AG10803 (cell line): ENCODE results near the gene RPL38.

Experiments used
- DNase-seq: peaks from one replicate; pipeline ENCODE4 v3.0.0; 2010; ENCODE audit warnings: low read depth
- H3K4me3 ChIP-seq: 2 replicates; pipeline ENCODE4 v1.5.1; 2011; ENCODE audit warnings: mild to moderate bottlenecking, low read length, control low read depth
- CTCF ChIP-seq: conservative IDR thresholded peaks from 2 replicates; pipeline ENCODE4 v1.5.1; 2011; ENCODE audit warnings: mild to moderate bottlenecking, low read length, control low read depth, inconsistent platforms

RPL38 gene

GRCh38 chr17:74213861-74214391 is 10.4 kb downstream of the RPL38 start:
- no peak for TF ChIP-seq CTCF

DNA sequence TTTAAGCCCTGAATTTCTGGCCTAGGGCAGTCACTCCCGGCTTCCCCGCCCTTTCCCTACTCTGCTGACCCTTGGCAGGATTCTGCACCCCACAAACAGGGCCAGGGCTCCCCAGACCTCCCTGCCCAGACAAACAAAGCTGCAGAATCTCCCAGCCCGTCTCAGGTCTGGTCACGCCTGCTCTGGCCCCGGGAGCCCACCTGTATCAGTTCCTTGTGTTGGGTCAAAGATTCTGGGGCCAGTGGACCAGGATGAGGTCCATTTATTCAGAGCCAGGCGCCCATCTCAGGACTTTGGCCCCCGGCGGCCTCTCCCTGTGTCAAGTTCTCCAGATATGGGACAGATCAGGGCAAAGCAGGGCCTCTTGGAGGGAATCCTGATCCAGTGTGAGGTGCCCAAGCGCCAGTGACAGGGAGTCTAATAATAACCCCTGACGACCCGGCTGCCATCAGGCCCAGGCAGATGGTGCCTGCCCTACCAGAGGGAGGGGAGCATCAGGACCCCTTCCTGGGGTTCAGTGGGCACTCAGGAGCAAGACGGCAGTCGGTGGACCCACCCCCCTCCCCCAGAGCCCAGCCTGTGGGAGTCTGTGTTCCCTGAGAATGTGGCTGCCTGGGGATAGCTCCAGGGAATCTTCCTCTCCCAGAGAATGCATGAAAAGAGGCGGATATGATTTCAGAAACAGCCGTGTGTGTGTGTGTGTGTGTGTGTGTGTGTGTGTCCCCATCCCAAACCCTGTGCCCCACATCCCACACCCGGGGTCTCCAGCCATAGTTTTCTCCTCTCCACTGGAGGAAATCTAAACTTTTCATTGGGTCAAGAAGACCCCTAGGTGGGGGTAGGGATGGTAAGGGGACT is 11.2 kb downstream of the RPL38 start:
- TF ChIP-seq CTCF, result no peak
- DNase-seq, result no peak
- no peak overlapping the region for H3K4me3 ChIP-seq

More at GRCh38 chr17:74213861-74214391, 10.4 kb downstream of the RPL38 start:
- H3K4me3 ChIP-seq, result peak overlapping the region; percentile 51
- DNase-seq, result no peak

GRCh38 chr17:74215342-74215727 is 11.9 kb downstream of the RPL38 start:
- no peak overlapping the region for H3K4me3 ChIP-seq
- TF ChIP-seq CTCF, result no peak
- DNase-seq, result no peak

- no peak overlapping the region for H3K4me3 ChIP-seq
- DNase-seq, result no peak
- no peak for TF ChIP-seq CTCF
These were observed 13.0 kb downstream of the RPL38 start for GRCh38 chr17:74216505-74216904.

DNA sequence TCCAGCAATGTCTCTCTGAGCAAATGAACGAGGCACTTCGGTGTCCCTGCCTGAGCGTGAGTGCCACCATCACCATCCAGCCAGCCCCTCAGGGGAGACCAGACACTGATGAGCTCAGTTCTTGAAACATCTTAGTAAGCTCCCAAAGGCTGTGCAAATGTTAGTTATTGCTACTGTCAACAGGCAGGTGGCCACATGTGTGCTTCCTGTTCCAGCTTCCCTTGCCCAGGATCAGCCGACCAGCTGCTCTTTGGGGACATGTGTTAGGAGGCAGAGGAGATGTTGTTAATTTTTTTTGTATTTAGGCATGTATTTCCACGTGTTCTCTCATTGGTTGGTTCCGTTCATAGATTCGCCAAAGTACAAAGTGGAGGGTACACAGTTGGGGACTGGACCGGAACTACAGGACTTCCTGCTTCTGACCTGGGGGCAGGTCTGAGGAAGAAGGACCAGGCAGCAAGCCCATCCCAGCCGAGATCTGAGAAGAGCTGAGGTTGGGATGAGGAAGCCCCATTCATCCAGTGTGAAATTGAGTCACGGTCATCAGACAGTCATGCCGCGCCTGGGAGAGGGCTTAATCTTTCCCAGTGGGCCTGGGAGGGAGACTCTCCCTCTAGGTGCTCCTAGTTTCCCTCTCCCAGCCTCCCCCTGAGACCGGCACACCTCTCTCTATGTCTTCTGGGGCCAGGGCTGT is 13.7 kb downstream of the RPL38 start:
- TF ChIP-seq CTCF, result no peak
- H3K4me3 ChIP-seq, result no peak overlapping the region
- no peak for DNase-seq

- no peak for TF ChIP-seq CTCF
- H3K4me3 ChIP-seq, result no peak overlapping the region
- DNase-seq, result no peak
These were observed 14.4 kb downstream of the RPL38 start for GRCh38 chr17:74217888-74218287.
